Kidney epithelial cell (primary cell): Measurements from ENCODE around the gene RCC1. TPM values are rescaled to one million over a fixed set of nuclear protein-coding genes. Genes with fewer than 3 reads are reported as not detected.

Source experiments
- DNase-seq: peaks from one replicate; pipeline ENCODE4 v3.0.0-alpha.2; 2010; ENCODE audit warnings: low read depth
- H3K27me3 ChIP-seq: 2 replicates; pipeline ENCODE4 v1.6.0; 2011; ENCODE audit warnings: low read length; ENCODE audit not compliant: control insufficient read depth, insufficient read depth
- H3K36me3 ChIP-seq: 2 replicates; pipeline ENCODE4 v1.5.1; 2011; ENCODE audit warnings: low read length; ENCODE audit not compliant: control insufficient read depth, insufficient read depth
- H3K4me3 ChIP-seq: 2 replicates; pipeline ENCODE4 v1.5.1; 2011; ENCODE audit warnings: low read depth, mild to moderate bottlenecking, control low read depth, low read length
- CTCF ChIP-seq: IDR thresholded peaks from 2 replicates; pipeline ENCODE4 v1.5.1; 2011; ENCODE audit warnings: mild to moderate bottlenecking, moderate library complexity, low read length, control low read depth, inconsistent platforms; ENCODE audit not compliant: insufficient read depth, poor library complexity, severe bottlenecking
- total RNA-seq: library from RNA; depleted of rRNA; stranded (reverse); fragments of >200 nt; gene quantifications from 2 replicates; pipeline ENCODE4 v1.2.3, GENCODE V29; 2015

Gene RCC1
- total RNA-seq, 1 donor from 2014 or later = 45.2 TPM

- Histone ChIP-seq H3K36me3 (peaks cover 2% of the 10 kb centered on the region), H3K27me3 (no peaks in the 10 kb centered on the region), H3K4me3 (no peak overlapping the region)
- TF ChIP-seq CTCF = no peak
- DNase-seq = no peak
These were observed 6.3 kb upstream of the RCC1 start for GRCh38 chr1:28499553-28499952.

GRCh38 chr1:28501925-28502324 lies 3.9 kb upstream of the RCC1 start:
- DNase-seq = no peak
- Histone ChIP-seq H3K4me3 (no peak overlapping the region), H3K36me3 (no peaks in the 10 kb centered on the region), H3K27me3 (no peaks in the 10 kb centered on the region)
- no peak for TF ChIP-seq CTCF

- DNase-seq = no peak
- Histone ChIP-seq H3K4me3 (no peak overlapping the region), H3K27me3 (no peaks in the 10 kb centered on the region), H3K36me3 (no peaks in the 10 kb centered on the region)
- no peak for TF ChIP-seq CTCF
These were observed 2.7 kb upstream of the RCC1 start for GRCh38 chr1:28503117-28503516.

- no peak for DNase-seq
- Histone ChIP-seq H3K4me3 (peak overlapping the region; percentile 81), H3K27me3 (no peaks in the 10 kb centered on the region), H3K36me3 (peaks cover 5% of the 10 kb centered on the region)
- TF ChIP-seq CTCF = no peak
These were observed 1.0 kb downstream of the RCC1 start for GRCh38 chr1:28506907-28507246.

GRCh38 chr1:28507247-28507645 lies 1.4 kb downstream of the RCC1 start:
- no peak for TF ChIP-seq CTCF

GRCh38 chr1:28507646-28508434 lies 2.0 kb downstream of the RCC1 start:
- no peak for TF ChIP-seq CTCF
- Histone ChIP-seq H3K27me3 (no peaks in the 10 kb centered on the region), H3K36me3 (peaks cover 5% of the 10 kb centered on the region)

More at GRCh38 chr1:28507247-28507645, 1.4 kb downstream of the RCC1 start:
- peaks cover 5% of the 10 kb centered on the region for H3K36me3 ChIP-seq
- peak overlapping the region; percentile 81 for H3K4me3 ChIP-seq
- H3K27me3 ChIP-seq = no peaks in the 10 kb centered on the region
- no peak for DNase-seq

More at GRCh38 chr1:28507646-28508434, 2.0 kb downstream of the RCC1 start:
- peak overlapping the region; percentile 81 for H3K4me3 ChIP-seq
- DNase-seq = no peak
